ENCODE data around the gene TEX55. TPM values are rescaled to one million over a fixed set of nuclear protein-coding genes. Genes with fewer than 3 reads are reported as not detected.

The TEX55 gene
- total and polyA plus RNA-seq, 2 experiments from 2014 or later, result 0.17 TPM; not detected in 1

DNA sequence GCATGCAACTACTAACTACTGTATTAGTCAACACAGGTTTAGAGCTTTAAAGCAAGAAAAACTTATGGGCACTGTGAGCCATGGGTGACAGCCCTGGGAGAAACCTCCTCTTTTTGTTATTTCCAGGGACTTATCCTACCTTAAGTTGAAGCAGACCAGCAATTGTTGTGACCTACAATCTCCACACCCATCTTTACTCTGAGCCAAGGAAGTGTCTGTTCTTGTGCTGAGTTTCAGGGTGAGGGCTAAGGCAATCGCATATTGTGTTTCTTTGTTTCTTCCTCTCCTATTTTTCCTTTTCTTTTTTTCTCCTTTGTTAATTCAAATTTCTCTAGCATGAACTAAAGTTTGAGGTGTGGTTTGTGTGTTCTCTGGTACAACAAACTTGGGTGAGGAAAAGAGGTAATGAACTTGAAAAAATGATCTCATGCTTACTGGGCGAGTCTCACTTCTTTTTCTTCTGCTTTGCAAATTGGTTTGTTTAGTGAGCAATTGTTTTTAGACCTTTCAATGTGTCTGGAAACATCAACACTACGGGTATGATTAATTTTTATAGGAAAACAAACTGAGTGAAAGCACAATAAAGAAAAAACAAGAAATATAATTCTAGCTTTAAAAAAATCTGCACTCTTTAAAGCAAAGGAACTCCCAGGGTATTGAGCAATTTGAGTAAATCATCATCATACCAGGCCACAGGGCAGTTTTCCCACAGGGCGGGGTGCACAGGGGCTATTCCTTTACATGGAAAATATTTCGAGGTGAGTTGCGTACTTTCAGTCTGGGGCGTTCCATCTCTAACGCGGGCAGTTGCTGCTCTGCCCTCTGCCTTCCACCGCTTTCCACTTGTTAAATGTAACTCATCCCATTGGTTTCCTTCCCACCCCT is 30.1 kb downstream of the TEX55 start (continued):
- TF ChIP-seq CREB1 (CRISPR knock-in tag; IDR thresholded peaks at IDR 0.05; ENCODE audit: low read depth), result no peak
- TF ChIP-seq, protein P1, sequence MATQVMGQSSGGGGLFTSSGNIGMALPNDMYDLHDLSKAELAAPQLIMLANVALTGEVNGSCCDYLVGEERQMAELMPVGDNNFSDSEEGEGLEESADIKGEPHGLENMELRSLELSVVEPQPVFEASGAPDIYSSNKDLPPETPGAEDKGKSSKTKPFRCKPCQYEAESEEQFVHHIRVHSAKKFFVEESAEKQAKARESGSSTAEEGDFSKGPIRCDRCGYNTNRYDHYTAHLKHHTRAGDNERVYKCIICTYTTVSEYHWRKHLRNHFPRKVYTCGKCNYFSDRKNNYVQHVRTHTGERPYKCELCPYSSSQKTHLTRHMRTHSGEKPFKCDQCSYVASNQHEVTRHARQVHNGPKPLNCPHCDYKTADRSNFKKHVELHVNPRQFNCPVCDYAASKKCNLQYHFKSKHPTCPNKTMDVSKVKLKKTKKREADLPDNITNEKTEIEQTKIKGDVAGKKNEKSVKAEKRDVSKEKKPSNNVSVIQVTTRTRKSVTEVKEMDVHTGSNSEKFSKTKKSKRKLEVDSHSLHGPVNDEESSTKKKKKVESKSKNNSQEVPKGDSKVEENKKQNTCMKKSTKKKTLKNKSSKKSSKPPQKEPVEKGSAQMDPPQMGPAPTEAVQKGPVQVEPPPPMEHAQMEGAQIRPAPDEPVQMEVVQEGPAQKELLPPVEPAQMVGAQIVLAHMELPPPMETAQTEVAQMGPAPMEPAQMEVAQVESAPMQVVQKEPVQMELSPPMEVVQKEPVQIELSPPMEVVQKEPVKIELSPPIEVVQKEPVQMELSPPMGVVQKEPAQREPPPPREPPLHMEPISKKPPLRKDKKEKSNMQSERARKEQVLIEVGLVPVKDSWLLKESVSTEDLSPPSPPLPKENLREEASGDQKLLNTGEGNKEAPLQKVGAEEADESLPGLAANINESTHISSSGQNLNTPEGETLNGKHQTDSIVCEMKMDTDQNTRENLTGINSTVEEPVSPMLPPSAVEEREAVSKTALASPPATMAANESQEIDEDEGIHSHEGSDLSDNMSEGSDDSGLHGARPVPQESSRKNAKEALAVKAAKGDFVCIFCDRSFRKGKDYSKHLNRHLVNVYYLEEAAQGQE (IDR thresholded peaks at IDR 0.05; ENCODE audit: unreplicated experiment), result no peak
- TF ChIP-seq ZNF331 (CRISPR knock-in tag; IDR thresholded peaks at IDR 0.05; ENCODE audit: low read depth), result no peak
- TF ChIP-seq JUNB (IDR thresholded peaks at IDR 0.05; ENCODE audit: unreplicated experiment), result no peak
- no peak for TF ChIP-seq POLR2AphosphoS5 (IDR thresholded peaks at IDR 0.05; ENCODE audit: low read depth)
- TF ChIP-seq, protein P2, sequence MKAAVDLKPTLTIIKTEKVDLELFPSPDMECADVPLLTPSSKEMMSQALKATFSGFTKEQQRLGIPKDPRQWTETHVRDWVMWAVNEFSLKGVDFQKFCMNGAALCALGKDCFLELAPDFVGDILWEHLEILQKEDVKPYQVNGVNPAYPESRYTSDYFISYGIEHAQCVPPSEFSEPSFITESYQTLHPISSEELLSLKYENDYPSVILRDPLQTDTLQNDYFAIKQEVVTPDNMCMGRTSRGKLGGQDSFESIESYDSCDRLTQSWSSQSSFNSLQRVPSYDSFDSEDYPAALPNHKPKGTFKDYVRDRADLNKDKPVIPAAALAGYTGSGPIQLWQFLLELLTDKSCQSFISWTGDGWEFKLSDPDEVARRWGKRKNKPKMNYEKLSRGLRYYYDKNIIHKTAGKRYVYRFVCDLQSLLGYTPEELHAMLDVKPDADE (IDR thresholded peaks at IDR 0.05), result no peak
- TF ChIP-seq ZNF114 (CRISPR knock-in tag; IDR thresholded peaks at IDR 0.05), result no peak

DNA sequence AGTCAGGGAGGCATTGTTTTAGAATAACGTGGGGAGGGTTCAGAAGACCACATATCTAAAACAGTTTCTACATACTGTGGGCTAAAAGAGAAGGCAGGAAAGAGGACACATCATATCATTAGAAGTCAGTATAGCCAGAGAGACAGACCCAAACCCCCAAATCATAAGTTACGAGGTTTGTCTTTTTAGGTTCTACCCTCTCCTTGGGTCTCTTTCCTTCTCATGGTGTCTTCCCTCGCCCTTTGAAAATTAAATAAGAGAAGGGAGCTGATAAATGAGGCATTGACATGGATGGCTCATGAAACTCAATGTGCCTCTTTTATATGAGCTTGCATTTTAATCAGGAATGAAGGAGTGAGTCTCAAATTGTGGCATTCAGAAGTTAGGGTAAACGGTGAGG is 30.8 kb downstream of the TEX55 start:
- no peak overlapping the region for H3K4me3 Mint-ChIP-seq
- no peak overlapping the region for H3K27ac ChIP-seq (ENCODE audit: low read depth)
- no peak overlapping the region for H3K4me2 ChIP-seq
- no peak overlapping the region for H3K27ac Mint-ChIP-seq
- no peak overlapping the region for H3K4me3 ChIP-seq
- H4K20me1 ChIP-seq (replicated peaks; ENCODE audit: insufficient read depth), result no peaks in the 10 kb centered on the region
- H3K9me2 ChIP-seq (ENCODE audit: insufficient read depth), result no peaks in the 10 kb centered on the region
- H3K27me3 Mint-ChIP-seq (ENCODE audit: insufficient read depth, low read depth, poor library complexity), result no peaks in the 10 kb centered on the region
- H3F3A ChIP-seq (replicated peaks; ENCODE audit: low read depth), result no peaks in the 10 kb centered on the region
- H3K9me3 Mint-ChIP-seq, result no peaks in the 10 kb centered on the region
- H3K36me3 Mint-ChIP-seq (ENCODE audit: low read depth), result no peaks in the 10 kb centered on the region
- no peaks in the 10 kb centered on the region for H3K79me2 ChIP-seq (replicated peaks; ENCODE audit: insufficient read depth)
- ATAC-seq (no peak), DNase-seq (ENCODE audit: low spot score) (no peak)
- H2AFZ ChIP-seq, result peak overlapping the region; percentile 21
- no peaks in the 10 kb centered on the region for H3K4me1 ChIP-seq (ENCODE audit: insufficient read depth)
- no peaks in the 10 kb centered on the region for H3K36me3 ChIP-seq (ENCODE audit: insufficient read depth)
- no peaks in the 10 kb centered on the region for H3K27me3 ChIP-seq (ENCODE audit: insufficient read depth)
- H3K4me1 Mint-ChIP-seq, result peaks cover 4% of the 10 kb centered on the region
- TF ChIP-seq EZH2 (IDR thresholded peaks at IDR 0.05; ENCODE audit: low read depth, unreplicated experiment) (no peak), POLR2AphosphoS5 (IDR thresholded peaks at IDR 0.05; ENCODE audit: low read depth) (no peak), NANOG (IDR thresholded peaks at IDR 0.05; ENCODE audit: borderline replicate concordance) (no peak)
- TF ChIP-seq, protein P3, sequence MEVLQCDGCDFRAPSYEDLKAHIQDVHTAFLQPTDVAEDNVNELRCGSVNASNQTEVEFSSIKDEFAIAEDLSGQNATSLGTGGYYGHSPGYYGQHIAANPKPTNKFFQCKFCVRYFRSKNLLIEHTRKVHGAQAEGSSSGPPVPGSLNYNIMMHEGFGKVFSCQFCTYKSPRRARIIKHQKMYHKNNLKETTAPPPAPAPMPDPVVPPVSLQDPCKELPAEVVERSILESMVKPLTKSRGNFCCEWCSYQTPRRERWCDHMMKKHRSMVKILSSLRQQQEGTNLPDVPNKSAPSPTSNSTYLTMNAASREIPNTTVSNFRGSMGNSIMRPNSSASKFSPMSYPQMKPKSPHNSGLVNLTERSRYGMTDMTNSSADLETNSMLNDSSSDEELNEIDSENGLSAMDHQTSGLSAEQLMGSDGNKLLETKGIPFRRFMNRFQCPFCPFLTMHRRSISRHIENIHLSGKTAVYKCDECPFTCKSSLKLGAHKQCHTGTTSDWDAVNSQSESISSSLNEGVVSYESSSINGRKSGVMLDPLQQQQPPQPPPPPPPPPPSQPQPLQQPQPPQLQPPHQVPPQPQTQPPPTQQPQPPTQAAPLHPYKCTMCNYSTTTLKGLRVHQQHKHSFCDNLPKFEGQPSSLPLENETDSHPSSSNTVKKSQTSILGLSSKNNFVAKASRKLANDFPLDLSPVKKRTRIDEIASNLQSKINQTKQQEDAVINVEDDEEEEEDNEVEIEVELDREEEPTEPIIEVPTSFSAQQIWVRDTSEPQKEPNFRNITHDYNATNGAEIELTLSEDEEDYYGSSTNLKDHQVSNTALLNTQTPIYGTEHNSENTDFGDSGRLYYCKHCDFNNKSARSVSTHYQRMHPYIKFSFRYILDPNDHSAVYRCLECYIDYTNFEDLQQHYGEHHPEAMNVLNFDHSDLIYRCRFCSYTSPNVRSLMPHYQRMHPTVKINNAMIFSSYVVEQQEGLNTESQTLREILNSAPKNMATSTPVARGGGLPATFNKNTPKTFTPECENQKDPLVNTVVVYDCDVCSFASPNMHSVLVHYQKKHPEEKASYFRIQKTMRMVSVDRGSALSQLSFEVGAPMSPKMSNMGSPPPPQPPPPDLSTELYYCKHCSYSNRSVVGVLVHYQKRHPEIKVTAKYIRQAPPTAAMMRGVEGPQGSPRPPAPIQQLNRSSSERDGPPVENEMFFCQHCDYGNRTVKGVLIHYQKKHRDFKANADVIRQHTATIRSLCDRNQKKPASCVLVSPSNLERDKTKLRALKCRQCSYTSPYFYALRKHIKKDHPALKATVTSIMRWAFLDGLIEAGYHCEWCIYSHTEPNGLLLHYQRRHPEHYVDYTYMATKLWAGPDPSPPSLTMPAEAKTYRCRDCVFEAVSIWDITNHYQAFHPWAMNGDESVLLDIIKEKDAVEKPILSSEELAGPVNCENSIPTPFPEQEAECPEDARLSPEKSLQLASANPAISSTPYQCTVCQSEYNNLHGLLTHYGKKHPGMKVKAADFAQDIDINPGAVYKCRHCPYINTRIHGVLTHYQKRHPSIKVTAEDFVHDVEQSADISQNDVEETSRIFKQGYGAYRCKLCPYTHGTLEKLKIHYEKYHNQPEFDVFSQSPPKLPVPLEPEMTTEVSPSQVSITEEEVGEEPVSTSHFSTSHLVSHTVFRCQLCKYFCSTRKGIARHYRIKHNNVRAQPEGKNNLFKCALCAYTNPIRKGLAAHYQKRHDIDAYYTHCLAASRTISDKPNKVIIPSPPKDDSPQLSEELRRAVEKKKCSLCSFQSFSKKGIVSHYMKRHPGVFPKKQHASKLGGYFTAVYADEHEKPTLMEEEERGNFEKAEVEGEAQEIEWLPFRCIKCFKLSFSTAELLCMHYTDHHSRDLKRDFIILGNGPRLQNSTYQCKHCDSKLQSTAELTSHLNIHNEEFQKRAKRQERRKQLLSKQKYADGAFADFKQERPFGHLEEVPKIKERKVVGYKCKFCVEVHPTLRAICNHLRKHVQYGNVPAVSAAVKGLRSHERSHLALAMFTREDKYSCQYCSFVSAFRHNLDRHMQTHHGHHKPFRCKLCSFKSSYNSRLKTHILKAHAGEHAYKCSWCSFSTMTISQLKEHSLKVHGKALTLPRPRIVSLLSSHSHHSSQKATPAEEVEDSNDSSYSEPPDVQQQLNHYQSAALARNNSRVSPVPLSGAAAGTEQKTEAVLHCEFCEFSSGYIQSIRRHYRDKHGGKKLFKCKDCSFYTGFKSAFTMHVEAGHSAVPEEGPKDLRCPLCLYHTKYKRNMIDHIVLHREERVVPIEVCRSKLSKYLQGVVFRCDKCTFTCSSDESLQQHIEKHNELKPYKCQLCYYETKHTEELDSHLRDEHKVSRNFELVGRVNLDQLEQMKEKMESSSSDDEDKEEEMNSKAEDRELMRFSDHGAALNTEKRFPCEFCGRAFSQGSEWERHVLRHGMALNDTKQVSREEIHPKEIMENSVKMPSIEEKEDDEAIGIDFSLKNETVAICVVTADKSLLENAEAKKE (CRISPR knock-in tag; IDR thresholded peaks at IDR 0.05), result no peak

Measured in GM23338 (cell line).